COR-L47 (cell line): Measurements from ENCODE around the gene TACO1.

Experiments used
- DNase-seq: peaks from one replicate; lab custom pipeline; 2025; lab: John Stamatoyannopoulos, UW

Gene TACO1

DNA sequence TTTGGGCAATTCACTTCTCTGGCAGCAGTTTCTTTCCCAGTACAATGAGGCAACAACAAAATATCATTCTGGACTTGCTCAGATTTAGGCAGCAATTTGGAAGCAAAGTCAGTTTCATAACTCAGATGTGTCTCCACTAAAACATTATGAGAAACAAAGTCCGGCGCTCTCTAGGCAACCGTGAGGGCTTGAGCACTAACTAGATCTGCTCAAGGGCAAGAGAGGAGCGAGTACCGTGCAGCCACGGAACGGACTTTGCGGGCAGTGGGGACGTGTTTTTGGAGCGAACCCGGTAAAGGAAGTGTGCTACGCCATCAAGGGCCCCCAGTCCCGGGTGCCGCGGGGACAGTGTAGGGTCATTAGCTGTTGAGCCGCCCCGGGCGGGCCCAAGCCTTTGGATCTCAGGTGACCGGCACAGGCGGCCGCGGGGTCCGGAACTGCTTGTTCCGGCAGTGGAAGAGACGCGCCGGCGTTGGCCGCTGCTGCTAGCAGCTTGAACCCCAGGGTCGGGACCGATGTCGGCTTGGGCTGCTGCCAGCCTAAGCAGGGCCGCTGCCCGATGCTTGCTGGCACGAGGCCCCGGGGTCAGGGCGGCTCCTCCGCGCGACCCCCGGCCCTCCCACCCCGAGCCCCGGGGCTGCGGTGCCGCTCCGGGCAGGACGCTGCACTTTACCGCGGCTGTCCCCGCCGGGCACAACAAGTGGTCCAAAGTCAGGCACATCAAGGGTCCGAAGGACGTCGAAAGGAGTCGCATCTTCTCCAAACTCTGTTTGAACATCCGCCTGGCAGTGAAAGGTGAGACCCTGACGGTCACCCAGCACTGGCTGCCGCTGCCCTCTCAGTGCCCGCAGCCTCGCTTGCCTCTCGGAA lies at the start of gene TACO1:
TSS of gene TACO1 (plus strand) at position 327 of the 870 bp plus-strand sequence. CDS start at position 516, 189 bp downstream.
- DNase-seq = peak; percentile 68

DNA sequence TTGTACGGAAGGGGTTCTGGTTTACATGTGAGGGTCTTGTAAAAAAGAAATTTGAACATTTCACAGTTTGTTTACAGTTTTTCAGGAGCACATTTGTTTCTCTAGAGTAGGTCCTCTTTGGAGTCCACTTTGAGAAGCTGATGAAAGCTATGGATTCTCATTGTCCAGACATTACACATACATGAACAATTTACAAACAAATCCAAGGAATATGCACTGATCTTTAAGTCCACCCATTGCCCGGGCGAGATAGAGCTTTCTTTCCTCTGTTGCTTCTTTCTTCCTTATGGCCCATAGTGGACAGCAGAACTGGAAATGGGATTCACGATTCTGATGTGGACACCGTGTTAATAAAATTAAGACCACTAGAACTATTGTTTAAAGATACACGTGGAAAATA lies 48.5 kb upstream of the TACO1 start:
- DNase-seq = no peak

DNA sequence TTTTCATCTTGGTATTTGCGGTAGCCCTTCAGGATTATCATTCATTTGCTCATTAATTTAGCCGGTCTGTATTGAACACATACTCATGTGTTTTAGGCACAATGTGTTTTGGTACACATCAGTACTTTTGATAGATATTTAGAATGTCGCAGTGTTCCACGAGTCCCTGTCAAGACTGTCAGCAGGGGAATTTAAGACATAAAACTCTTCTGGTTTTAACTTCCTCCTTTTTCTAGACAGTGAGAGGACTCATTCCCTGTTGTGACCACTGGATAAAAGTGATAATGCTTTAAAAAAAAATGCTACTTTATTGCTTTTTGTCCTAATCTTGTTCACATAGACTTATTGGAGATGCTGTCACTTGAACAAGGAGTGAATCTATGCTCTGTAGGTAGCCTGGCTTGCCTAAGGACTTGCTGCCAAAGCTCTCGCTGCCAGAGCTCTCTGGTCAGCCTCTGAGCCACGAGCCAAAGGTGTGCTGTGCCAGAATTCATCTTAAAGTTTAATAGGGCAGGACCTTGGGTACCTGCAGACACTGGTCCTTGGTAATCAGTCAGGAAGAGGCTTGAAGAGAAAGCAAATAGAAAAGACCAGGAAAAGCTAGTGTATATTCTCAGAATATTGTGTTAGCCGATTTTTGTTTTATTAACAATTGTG lies 45.1 kb upstream of the TACO1 start:
- DNase-seq = no peak

DNA sequence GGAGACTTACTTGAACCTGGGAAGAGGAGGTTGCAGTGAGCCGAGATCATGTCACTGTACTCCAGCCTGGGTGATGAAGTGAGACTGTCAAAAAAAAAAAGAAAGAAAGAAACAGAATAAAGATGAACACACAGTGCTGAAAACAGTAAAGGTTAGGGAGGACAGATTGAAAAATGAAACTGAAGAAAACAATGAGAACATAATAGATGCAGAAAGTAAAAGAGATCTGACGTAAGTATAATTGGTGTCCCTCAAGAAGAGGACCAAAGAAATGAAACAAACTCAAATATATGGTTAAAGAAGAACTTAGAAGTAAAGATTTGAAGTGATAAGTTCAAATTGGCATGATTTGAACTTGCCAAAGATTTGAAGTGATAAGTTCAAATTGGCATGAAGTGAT lies 43.3 kb upstream of the TACO1 start:
- DNase-seq = no peak

DNA sequence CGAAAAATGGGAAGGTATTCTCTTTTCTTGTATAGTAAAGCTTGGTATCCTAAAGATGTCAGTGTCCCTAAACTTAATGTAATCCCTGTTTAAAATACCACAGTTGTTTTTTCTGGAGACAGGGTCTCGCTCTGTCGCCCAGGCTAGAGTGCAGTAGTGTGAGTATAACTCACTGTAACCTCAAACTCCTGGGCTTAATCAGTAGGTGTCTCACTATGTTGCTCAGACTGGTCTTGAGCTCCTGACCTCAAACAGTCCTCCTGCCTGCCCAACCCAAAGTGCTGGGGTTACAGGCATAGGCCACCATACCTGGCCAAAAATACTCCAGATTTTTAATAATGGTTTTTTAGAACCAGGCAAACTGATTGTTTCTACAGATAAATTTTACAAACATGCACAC lies 42.3 kb upstream of the TACO1 start:
- no peak for DNase-seq

DNA sequence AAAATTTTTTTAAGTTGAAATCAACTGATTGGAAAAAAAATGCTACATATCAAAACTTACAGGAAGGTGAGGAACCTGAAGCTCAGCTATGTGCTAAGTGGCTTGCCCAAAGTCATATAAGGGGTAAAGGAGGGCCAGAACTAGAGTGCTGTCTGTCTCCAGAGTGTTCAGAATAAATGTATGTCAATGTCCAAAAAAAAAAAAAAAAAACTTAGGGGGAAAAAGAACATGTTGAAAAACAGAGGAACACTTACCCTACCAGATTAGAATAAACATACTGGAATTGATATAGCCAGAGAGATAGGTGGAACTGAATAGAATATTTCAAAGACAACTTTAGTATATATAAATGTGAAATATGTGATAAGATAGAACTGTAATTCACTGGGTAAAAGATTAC lies 38.9 kb upstream of the TACO1 start:
- DNase-seq = no peak

DNA sequence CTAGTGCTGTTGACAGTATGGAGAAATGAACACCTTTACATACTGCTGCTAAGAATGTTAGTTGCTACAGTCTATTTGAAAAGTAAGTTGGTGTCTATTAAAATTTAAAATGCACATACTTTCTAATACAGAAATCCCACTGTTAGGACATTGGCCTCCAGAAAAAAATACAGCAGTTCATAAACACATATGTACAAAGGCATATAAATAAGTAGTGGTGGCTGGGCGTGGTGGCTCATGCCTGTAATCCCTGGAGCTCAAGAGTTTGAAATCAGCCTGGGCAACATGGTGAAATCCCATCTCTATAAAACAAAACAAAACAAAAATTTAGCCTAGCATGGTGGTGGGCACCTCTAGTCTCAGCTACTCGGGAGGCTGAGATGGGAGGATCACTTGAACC lies 37.4 kb upstream of the TACO1 start:
- no peak for DNase-seq

DNA sequence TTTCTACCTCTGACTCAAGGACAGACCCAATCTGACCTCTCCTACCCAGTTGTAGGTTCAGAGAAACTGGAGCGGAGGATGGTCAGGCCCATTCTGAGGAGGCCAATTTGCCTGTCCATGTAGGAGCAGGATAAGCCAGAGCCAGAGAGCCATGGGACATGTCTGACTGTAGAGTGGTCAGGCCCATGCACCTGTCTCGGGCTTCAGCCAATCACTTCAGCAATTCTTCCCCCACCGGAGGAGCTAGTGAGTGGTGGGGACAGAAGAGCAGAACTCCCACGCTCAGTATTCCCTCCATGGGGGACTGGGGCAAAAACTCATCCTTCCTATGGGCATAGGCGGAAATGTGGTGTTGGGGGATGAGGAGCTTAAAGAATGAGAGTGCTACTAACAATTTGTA lies 36.1 kb upstream of the TACO1 start:
- no peak for DNase-seq

DNA sequence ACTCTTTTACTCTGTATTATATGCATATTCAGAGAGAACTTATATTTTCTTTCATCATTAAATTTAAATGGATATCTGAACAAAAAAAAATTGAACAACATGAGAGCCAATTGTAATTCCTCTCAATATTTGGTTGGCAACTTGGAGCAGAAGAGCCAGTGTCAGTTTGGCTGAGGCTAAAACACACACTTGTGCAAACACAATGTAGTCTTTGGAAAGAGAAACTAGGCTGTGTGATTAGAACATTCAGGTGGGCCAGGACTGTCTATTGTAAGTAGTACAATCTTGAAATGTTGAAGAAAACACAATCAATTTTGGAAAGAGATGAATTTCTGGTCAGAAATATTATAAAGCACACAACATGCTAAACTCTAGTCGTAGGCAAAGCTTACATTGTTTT lies 33.5 kb upstream of the TACO1 start:
- DNase-seq = no peak

DNA sequence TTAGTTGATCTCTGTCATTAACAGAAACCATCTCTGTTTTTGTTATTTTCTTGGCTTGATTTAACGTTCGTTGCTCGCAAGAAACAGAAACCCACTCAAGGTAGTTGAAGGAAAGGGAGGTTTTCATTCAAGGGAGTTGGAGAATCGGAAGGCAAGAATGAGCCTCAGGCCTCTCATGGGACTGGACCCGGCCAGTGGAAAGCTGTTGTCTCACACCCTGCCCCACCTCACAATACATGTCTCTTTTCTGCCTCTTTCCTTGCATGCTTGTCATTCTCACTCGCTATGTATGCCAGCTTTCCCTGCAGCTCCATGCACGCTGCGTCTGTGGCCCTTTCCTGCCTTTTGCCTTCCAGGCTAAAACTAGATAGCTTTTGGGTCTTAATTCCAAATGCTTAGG lies 32.1 kb upstream of the TACO1 start:
- DNase-seq = no peak

DNA sequence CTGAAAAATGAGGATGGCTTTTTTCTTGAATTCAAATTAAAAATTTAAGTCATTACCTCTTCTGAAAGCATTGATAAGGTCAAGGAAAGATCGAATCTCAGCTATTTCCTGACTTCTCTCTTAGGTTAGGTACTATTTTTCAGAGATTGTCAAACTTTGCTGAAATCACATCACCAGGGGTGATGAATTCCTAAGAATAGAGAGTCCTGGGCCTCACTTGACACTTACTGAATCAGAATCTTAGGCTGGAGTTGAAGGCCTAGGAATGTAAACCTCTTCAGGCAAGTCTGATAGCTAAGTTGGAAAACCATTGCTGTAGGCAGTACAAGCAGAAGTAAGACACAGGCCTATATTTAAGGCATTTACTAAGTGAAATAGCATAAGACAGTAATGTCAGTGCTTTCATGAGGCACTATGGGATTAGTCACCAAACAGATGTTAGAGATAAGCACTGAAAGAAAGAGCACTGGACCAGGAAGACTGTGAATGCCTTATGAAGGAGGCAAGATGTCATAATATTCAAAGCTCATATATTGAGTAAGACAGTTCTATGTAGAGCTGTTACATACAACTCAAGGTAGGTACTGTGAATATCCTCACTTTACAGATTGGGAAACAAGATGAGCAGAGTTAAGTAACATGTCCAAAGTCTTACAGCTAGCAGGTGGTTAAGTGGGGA lies 28.9 kb upstream of the TACO1 start:
- DNase-seq = no peak

DNA sequence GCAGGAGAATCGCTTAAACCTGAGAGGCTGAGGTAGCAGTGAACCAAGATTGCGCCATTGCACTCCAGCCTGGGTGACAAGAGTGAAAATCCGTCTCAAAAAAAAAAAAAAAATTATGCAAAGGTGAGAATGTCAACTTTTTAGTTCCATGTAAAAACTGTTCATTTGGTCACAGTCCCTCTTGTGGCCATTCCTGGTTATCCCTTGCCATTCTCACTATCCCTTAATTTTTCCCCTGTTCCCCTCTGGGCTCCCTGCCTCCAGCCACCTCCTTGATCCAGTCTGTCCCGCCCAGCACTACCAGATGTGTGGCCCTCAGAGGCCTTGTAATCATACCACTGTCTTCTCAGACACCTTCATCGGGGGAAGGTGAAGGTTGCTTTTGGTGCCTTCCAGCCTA lies 27.1 kb upstream of the TACO1 start:
- DNase-seq = peak; percentile 4

DNA sequence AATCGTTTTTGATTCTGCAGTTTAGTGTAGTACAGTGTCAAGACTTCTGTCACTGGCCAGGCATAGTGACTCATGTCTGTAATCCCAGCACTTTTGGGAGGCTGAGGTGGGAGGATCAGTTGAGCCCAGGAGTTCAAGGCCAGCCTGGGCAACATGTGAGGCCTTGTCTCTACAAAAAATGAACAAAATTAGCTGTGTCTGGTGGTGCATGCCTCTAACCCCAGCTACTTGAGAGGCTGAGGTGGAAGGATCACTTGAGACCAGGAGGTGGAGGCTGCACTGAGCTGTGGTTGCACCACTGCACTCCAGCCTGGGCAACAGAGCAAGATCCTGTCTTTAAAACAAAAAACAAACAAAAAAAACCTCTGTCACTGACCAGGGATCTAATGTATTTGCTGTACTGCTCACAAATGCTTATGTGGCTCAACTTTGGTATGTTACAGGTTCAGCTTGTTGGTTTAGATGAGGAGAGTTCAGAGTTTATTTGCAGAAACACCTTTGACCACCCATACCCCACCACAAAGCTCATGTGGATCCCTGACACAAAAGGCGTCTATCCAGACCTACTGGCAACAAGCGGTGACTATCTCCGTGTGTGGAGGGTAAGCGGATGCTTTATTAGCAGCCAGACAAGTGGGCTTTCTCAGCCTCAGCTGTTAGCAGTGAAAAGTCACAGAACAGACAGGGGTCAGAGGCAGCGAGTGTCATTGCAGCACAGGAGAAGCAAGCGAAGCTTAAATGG lies 22.5 kb upstream of the TACO1 start:
- no peak for DNase-seq

DNA sequence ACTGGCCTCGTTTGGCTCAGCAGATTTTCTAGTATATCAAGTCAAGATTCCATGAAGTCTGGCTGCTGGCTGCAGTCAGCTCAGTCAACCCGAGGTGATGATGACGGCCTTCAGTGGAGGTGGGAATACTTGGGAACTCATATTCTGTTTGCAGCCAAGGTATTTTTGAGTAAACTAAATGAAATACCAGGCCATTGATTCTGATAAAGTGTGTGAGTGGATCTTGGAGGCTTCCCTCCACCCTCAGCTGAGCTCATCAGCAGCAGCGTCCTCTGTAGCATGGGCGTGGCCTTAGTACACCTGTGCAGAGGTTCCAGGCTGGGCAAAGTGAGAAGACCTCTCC lies 22.0 kb upstream of the TACO1 start:
- DNase-seq = no peak

DNA sequence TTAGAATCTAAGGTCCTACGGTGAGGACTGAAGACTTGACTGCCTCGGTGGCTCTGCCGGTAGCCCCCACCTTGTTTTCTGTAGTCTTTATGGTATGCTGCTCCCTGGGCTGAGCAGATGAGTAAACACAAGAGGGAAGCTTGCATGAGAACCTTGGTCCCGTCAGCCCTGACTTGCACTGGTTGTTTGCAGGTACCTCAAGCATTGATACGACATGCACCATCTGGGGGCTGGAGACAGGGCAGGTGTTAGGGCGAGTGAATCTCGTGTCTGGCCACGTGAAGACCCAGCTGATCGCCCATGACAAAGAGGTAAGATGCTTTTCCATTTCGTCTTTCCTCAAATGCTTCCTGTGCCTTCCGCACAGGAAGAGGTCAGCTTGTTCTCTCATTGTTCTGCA lies 21.1 kb upstream of the TACO1 start:
- no peak for DNase-seq

DNA sequence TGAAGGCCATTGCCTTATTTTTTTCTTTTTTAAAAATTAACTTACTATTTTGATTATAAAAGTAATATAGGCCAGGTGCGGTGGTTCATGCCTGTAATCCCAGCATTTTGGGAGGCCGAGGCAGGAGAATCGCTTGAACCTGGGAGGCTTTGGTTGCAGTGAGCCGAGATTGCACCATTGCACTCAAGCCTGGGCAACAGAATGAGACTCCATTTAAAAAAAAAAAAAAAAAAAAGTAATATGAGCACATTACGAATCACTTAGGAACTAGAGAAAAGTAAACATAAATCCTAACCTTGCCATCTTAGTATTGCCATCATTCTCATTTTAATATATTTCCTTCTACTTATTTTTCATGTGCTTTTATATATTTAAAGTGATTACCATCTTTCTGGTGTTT lies 12.9 kb upstream of the TACO1 start:
- no peak for DNase-seq

DNA sequence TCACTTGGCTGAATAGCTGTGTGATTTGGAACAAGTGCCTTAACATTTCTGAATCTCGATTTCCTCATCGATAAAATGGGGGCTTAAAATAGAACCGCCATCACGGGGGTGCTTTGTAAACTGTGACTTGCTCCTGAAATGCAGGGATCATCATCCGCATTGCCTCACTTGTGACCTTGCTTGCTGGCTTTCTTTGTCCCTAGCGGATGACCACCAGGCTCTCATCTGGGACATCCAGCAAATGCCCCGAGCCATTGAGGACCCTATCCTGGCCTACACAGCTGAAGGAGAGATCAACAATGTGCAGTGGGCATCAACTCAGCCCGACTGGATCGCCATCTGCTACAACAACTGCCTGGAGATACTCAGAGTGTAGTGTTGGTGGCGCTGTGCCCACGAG lies 11.9 kb upstream of the TACO1 start:
- no peak for DNase-seq

DNA sequence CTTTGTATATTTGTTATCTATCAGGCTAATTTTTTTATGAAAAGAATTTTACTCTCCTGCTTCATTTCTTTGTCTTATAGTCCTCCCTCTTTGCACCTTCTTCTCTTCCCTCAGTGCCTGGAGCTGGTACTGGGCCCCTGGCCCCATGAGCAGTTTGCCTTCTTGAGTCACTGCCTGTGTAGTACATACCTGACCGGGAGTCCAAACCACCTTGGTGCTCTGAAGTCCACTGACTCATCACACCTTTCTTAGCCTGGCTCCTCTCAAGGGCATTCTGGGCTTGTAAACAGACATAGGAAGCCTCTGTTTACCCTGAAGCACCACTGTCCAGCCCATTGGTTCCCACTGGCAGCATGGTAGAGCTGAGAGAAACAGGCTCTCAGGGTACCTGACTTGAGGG lies 11.0 kb upstream of the TACO1 start:
- DNase-seq = no peak

DNA sequence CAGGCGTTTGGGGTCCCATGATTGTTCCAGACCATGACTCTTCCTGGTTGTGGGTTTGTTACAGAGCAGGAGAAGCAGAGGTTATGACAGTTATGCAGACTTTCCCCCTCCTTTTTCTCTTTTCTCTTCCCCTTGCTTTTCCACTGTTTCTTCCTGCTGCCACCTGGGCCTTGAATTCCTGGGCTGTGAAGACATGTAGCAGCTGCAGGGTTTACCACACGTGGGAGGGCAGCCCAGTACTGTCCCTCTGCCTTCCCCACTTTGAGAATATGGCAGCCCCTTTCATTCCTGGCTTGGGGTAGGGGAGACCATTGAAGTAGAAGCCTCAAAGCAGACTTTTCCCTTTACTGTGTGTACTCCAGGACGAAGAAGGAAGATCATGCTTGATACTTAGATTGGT lies 7.9 kb upstream of the TACO1 start:
- no peak for DNase-seq

DNA sequence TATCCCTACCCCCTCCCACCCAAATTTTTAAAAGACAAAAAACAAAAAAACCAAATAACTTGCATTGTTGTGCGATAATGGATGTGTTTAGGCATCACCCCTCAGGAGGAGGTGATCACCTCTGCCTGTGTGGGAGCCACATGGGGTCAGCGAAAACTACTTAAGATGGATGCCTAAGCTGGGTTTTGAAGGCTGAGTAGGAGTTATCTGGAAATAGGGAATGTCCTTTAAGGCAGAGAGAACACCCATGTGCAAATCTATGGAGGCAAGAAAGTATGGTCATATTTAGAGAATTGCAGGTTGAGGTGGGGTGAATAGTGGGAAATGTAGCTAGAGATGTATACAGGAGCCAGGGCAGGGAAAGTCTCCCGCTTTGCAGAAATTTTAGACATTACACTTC lies 5.6 kb upstream of the TACO1 start:
- no peak for DNase-seq

DNA sequence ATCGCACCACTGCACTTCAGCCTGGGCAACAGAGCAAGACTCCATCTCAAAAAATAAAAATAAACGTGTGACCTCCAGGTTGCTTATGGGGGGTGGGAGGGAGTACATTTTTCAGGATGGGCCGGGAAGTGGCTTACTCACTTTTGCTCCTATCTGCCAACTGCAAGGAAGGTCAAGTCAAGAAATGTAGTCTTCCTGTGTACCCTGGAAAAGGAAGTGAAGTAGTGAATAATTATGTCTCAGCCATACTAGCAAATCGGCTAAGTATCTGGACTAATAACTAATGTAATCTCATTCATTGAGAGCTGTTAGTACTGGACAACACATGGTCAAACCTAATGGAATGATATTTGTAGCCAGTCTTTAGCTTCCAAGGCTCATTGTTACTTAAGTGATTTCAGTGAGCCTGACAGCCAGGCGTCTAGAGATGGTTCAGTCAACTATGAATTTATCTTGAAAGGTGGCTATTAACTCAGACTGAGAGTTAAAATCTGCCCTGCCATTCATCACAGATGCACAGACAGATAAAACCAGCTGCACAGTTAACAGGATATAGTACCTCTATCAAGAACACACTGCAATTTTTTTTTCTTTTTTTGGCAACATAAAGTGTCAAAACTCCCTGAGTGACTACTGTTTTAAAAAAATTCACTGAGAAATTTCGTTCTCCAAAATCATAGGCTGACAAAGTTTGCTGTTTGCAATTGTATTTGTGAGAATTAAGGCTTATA lies 3.7 kb upstream of the TACO1 start:
- no peak for DNase-seq

DNA sequence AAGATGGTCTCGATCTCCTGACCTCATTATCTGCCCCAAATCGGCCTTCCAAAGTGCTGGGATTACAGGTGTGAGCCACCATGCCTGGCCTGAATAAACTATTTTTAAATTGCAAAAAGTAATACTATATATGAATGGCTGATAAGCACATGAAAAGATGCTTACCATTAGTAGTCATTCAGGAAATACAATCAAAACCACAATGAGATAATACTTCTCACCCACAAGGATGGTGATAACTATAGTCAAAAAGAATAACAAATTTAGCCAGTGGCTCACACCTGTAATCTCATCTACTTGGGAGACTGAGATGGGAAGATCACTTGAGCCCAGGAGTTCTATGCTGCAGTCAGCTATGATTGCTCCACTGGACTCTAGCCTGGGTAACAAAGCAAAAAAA lies 2.4 kb upstream of the TACO1 start:
- DNase-seq = no peak
